SK-N-SH treated with all-trans-retinoic acid at 6 μM for 48 hours (cell line): Measurements from ENCODE around the gene KRTAP16-1.

Source experiments
- ATAC-seq: fragments of 200-7000 bp; cut with Tn5 transposase; 3 replicates; pipeline ENCODE4 v1.9.1; 2020; ENCODE audit warnings: mild to moderate bottlenecking, moderate library complexity
- ARNTL ChIP-seq: fragments of 450-650 bp; formaldehyde crosslinking; IDR thresholded peaks from 2 replicates; pipeline ENCODE4 v1.5.0; 2020; ENCODE audit warnings: low read depth, mild to moderate bottlenecking, moderate library complexity, borderline replicate concordance
- BACH2 ChIP-seq: fragments of 250-450 bp; sonication (Bioruptor Pico); IDR thresholded peaks from 2 replicates; pipeline ENCODE4 v1.9.0; 2021; ENCODE audit warnings: mild to moderate bottlenecking, borderline replicate concordance
- CREB5 ChIP-seq: fragments of 250-450 bp; sonication (Bioruptor Pico); IDR thresholded peaks from 2 replicates; pipeline ENCODE4 v1.5.1; 2020; ENCODE audit warnings: low read depth, mild to moderate bottlenecking, moderate library complexity
- ESRRG ChIP-seq: fragments of 250-450 bp; sonication (Bioruptor Pico); IDR thresholded peaks from 2 replicates; pipeline ENCODE4 v1.6.1; 2021; ENCODE audit warnings: mild to moderate bottlenecking
- GLIS3 ChIP-seq: fragments of 250-450 bp; sonication (Bioruptor Pico); IDR thresholded peaks from 2 replicates; pipeline ENCODE4 v1.5.0; 2020; ENCODE audit warnings: mild to moderate bottlenecking, moderate library complexity
- ISL1 ChIP-seq: fragments of 250-450 bp; sonication (Bioruptor Pico); IDR thresholded peaks from 2 replicates; pipeline ENCODE4 v2.1.2; 2022; ENCODE audit warnings: mild to moderate bottlenecking, moderate library complexity
- OSR1 ChIP-seq: fragments of 250-450 bp; sonication (Bioruptor Pico); IDR thresholded peaks from 2 replicates; pipeline ENCODE4 v1.8.0; 2022; ENCODE audit warnings: moderate library complexity, mild to moderate bottlenecking, inconsistent platforms
- PPARA ChIP-seq: fragments of 250-450 bp; sonication (Bioruptor Pico); IDR thresholded peaks from 2 replicates; pipeline ENCODE4 v1.5.0; 2020; ENCODE audit warnings: mild to moderate bottlenecking, borderline replicate concordance
- RARB ChIP-seq: fragments of 250-450 bp; sonication (Bioruptor Pico); IDR thresholded peaks from 2 replicates; pipeline ENCODE4 v1.8.0; 2021; ENCODE audit warnings: mild to moderate bottlenecking, moderate library complexity
- SNAI2 ChIP-seq: fragments of 250-450 bp; sonication (Bioruptor Pico); IDR thresholded peaks from 2 replicates; pipeline ENCODE4 v1.5.0; 2020; ENCODE audit warnings: mild to moderate bottlenecking, moderate library complexity
- TCF4 ChIP-seq: fragments of 250-450 bp; sonication (Bioruptor Pico); IDR thresholded peaks from 2 replicates; pipeline ENCODE4 v1.8.0; 2021; ENCODE audit warnings: mild to moderate bottlenecking, moderate library complexity, borderline replicate concordance
- TOX ChIP-seq: fragments of 250-450 bp; sonication (Bioruptor Pico); IDR thresholded peaks from 2 replicates; pipeline ENCODE4 v1.8.0; 2021; ENCODE audit warnings: mild to moderate bottlenecking, moderate library complexity, borderline replicate concordance
- TSHZ2 ChIP-seq: fragments of 250-450 bp; sonication (Bioruptor Pico); IDR thresholded peaks from 2 replicates; pipeline ENCODE4 v1.5.0; 2020; ENCODE audit warnings: mild to moderate bottlenecking, moderate library complexity
- ZC3H10 ChIP-seq: fragments of 250-450 bp; sonication (Bioruptor Pico); IDR thresholded peaks from 2 replicates; pipeline ENCODE4 v1.5.1; 2021; ENCODE audit warnings: mild to moderate bottlenecking, moderate library complexity
- ZFP3 ChIP-seq: fragments of 250-450 bp; sonication (Bioruptor Pico); IDR thresholded peaks from 2 replicates; pipeline ENCODE4 v1.5.0; 2020; ENCODE audit warnings: mild to moderate bottlenecking, moderate library complexity
- ZFP30 ChIP-seq: fragments of 450-650 bp; formaldehyde crosslinking; IDR thresholded peaks from 2 replicates; pipeline ENCODE4 v1.5.0; 2022; ENCODE audit warnings: mild to moderate bottlenecking, moderate library complexity
- ZNF565 ChIP-seq: fragments of 450-650 bp; formaldehyde crosslinking; conservative IDR thresholded peaks from 2 replicates; pipeline ENCODE4 v1.5.0; 2020; ENCODE audit warnings: low read depth, mild to moderate bottlenecking, moderate library complexity
- ZNF70 ChIP-seq: fragments of 450-650 bp; formaldehyde crosslinking; IDR thresholded peaks from 2 replicates; pipeline ENCODE4 v1.5.0; 2020; ENCODE audit warnings: mild to moderate bottlenecking, moderate library complexity
- ZNF8 ChIP-seq: fragments of 450-650 bp; formaldehyde crosslinking; IDR thresholded peaks from 2 replicates; pipeline ENCODE4 v1.5.0; 2020; ENCODE audit warnings: mild to moderate bottlenecking, moderate library complexity
- TF ChIP-seq, protein P1 (sequence below): fragments of 250-450 bp; sonication (Bioruptor Pico); IDR thresholded peaks from 2 replicates; pipeline ENCODE4 v1.8.0; 2021; ENCODE audit warnings: low read depth, mild to moderate bottlenecking, moderate library complexity, borderline replicate concordance
- TF ChIP-seq, protein P2 (sequence below): fragments of 250-450 bp; sonication (Bioruptor Pico); IDR thresholded peaks from 2 replicates; pipeline ENCODE4 v1.5.1; 2021; ENCODE audit warnings: mild to moderate bottlenecking, moderate library complexity
- TF ChIP-seq, protein P3 (sequence below): fragments of 250-450 bp; sonication (Bioruptor Pico); IDR thresholded peaks from 2 replicates; pipeline ENCODE4 v1.8.0; 2020; ENCODE audit warnings: mild to moderate bottlenecking, moderate library complexity, borderline replicate concordance

Gene KRTAP16-1

GRCh38 chr17:41335747-41336146 lies 26.6 kb upstream of the KRTAP16-1 start:
- TF ChIP-seq, protein P1, sequence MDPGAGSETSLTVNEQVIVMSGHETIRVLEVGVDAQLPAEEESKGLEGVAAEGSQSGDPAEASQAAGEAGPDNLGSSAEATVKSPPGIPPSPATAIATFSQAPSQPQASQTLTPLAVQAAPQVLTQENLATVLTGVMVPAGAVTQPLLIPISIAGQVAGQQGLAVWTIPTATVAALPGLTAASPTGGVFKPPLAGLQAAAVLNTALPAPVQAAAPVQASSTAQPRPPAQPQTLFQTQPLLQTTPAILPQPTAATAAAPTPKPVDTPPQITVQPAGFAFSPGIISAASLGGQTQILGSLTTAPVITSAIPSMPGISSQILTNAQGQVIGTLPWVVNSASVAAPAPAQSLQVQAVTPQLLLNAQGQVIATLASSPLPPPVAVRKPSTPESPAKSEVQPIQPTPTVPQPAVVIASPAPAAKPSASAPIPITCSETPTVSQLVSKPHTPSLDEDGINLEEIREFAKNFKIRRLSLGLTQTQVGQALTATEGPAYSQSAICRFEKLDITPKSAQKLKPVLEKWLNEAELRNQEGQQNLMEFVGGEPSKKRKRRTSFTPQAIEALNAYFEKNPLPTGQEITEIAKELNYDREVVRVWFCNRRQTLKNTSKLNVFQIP (CRISPR knock-in tag) = no peak
- TF ChIP-seq PPARA (CRISPR knock-in tag) (no peak), BACH2 (CRISPR knock-in tag) (no peak), GLIS3 (CRISPR knock-in tag) (no peak), SNAI2 (CRISPR knock-in tag) (no peak), ZNF8 (CRISPR knock-in tag) (no peak), ZFP30 (CRISPR knock-in tag) (no peak), TSHZ2 (CRISPR knock-in tag) (no peak), TCF4 (CRISPR knock-in tag) (no peak), CREB5 (CRISPR knock-in tag) (no peak), ESRRG (CRISPR knock-in tag) (no peak), TOX (CRISPR knock-in tag) (no peak), ZNF565 (CRISPR knock-in tag) (no peak), ISL1 (no peak), RARB (CRISPR knock-in tag) (no peak)
- TF ChIP-seq, protein P2, sequence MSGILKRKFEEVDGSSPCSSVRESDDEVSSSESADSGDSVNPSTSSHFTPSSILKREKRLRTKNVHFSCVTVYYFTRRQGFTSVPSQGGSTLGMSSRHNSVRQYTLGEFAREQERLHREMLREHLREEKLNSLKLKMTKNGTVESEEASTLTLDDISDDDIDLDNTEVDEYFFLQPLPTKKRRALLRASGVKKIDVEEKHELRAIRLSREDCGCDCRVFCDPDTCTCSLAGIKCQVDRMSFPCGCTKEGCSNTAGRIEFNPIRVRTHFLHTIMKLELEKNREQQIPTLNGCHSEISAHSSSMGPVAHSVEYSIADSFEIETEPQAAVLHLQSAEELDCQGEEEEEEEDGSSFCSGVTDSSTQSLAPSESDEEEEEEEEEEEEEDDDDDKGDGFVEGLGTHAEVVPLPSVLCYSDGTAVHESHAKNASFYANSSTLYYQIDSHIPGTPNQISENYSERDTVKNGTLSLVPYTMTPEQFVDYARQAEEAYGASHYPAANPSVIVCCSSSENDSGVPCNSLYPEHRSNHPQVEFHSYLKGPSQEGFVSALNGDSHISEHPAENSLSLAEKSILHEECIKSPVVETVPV (CRISPR knock-in tag) = no peak
- ATAC-seq = no peak

- no peak for ATAC-seq
- TF ChIP-seq TCF4 (CRISPR knock-in tag) (no peak), ZNF70 (CRISPR knock-in tag) (no peak), OSR1 (no peak), SNAI2 (CRISPR knock-in tag) (no peak), CREB5 (CRISPR knock-in tag) (no peak), ZNF8 (CRISPR knock-in tag) (no peak), TOX (CRISPR knock-in tag) (no peak), PPARA (CRISPR knock-in tag) (no peak), BACH2 (CRISPR knock-in tag) (no peak), ISL1 (no peak), ZFP3 (CRISPR knock-in tag) (no peak), ZNF565 (CRISPR knock-in tag) (no peak), ZC3H10 (CRISPR knock-in tag) (no peak), ARNTL (CRISPR knock-in tag) (no peak)
- TF ChIP-seq, protein P1 (CRISPR knock-in tag) = no peak
- TF ChIP-seq, protein P3, sequence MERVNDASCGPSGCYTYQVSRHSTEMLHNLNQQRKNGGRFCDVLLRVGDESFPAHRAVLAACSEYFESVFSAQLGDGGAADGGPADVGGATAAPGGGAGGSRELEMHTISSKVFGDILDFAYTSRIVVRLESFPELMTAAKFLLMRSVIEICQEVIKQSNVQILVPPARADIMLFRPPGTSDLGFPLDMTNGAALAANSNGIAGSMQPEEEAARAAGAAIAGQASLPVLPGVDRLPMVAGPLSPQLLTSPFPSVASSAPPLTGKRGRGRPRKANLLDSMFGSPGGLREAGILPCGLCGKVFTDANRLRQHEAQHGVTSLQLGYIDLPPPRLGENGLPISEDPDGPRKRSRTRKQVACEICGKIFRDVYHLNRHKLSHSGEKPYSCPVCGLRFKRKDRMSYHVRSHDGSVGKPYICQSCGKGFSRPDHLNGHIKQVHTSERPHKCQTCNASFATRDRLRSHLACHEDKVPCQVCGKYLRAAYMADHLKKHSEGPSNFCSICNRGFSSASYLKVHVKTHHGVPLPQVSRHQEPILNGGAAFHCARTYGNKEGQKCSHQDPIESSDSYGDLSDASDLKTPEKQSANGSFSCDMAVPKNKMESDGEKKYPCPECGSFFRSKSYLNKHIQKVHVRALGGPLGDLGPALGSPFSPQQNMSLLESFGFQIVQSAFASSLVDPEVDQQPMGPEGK (CRISPR knock-in tag) = no peak
- TF ChIP-seq, protein P2 (CRISPR knock-in tag) = no peak
Measured at GRCh38 chr17:41334385-41335305, 25.5 kb upstream of the KRTAP16-1 start.
